Epithelial cell of esophagus (primary cell): ENCODE measurements around the gene DBI.

Experiments used
- DNase-seq: peaks from one replicate; pipeline ENCODE4 v3.0.0; 2010; ENCODE audit warnings: low read depth
- H3K4me3 ChIP-seq: 2 replicates; pipeline ENCODE4 v1.5.1; 2011; ENCODE audit warnings: mild to moderate bottlenecking, low read length, control low read depth
- CTCF ChIP-seq: IDR thresholded peaks from 2 replicates; pipeline ENCODE4 v1.5.1; 2011; ENCODE audit warnings: low read depth, mild to moderate bottlenecking, low read length, control low read depth, inconsistent platforms; ENCODE audit not compliant: insufficient read depth; ENCODE audit errors: missing control alignments

DBI gene

GRCh38 chr2:119339562-119339923 lies 27.2 kb upstream of the DBI start:
- no peak for DNase-seq
- H3K4me3 ChIP-seq = no peak overlapping the region
- TF ChIP-seq CTCF = no peak

- DNase-seq = no peak
- H3K4me3 ChIP-seq = no peak overlapping the region
- no peak for TF ChIP-seq CTCF
These were observed 25.1 kb upstream of the DBI start for GRCh38 chr2:119341684-119342083.

- no peak overlapping the region for H3K4me3 ChIP-seq
- peak; percentile 87 for DNase-seq
- TF ChIP-seq CTCF = no peak
These were observed 17.5 kb upstream of the DBI start for GRCh38 chr2:119349289-119349688.

- TF ChIP-seq CTCF = peak; percentile 23
- peak; percentile 74 for DNase-seq
- H3K4me3 ChIP-seq = no peak overlapping the region
These were observed 16.3 kb upstream of the DBI start for GRCh38 chr2:119350311-119350998.

GRCh38 chr2:119352357-119352756 lies 14.4 kb upstream of the DBI start:
- no peak for TF ChIP-seq CTCF
- no peak overlapping the region for H3K4me3 ChIP-seq
- DNase-seq = peak; percentile 39

- H3K4me3 ChIP-seq = no peak overlapping the region
- no peak for TF ChIP-seq CTCF
- no peak for DNase-seq
These were observed 11.9 kb upstream of the DBI start for GRCh38 chr2:119354860-119355259.

- H3K4me3 ChIP-seq = no peak overlapping the region
- DNase-seq = no peak
- no peak for TF ChIP-seq CTCF
These were observed 7.0 kb upstream of the DBI start for GRCh38 chr2:119359774-119360173.
